GM18909 (cell line): ENCODE data around the gene PHF12.
"Not testable (repeated sequence)": the region's sequence is repeated elsewhere in the genome, so short reads cannot be mapped to it uniquely, and the experiment has no call there.

Experiments
- ATAC-seq: cut with Tn5 transposase; IDR thresholded peaks from one replicate; pipeline ENCODE4 v1.9.1; 2021; ENCODE audit warnings: mild to moderate bottlenecking; ENCODE audit not compliant: unreplicated experiment, poor library complexity

Gene PHF12

DNA sequence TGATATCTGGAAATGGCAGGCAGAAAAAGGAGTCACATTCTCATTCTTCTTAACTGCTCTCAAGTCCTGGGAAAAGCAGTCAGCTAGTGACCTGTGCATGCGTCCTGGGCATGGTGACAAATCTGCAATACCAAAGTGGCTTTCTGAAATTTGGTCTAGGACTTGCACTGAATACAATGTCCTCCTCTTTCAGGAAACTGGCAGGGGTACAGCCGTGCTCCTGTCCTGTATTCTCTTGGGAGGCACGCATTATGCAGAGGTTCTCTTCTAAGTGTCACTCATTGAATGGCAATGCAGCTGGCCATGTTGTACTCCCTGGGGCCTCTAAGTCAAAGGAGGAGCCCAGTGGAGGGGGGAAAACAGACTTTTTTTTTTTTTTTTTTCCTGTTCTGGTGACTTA, 10.6 kb downstream of the PHF12 start:
- ATAC-seq, result no peak

DNA sequence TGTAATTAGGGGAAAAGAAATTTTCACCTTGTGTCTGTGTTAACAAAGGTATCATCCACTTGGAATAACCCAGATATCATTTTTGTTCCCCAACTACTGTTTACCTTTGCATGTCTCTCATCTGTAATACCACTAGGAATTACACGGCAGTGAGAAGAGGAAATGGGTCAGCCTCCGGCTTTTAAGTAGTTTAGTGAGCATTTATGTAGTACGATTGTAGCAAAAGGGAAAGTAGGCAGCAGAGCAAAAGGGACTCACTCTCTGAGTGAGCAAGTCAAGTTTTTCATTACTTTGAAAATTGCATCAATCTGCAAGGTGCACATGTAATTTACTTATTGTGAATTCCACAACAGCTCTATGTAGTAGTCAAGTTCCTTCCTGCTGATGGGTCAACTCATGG, 11.2 kb downstream of the PHF12 start:
- no peak for ATAC-seq

DNA sequence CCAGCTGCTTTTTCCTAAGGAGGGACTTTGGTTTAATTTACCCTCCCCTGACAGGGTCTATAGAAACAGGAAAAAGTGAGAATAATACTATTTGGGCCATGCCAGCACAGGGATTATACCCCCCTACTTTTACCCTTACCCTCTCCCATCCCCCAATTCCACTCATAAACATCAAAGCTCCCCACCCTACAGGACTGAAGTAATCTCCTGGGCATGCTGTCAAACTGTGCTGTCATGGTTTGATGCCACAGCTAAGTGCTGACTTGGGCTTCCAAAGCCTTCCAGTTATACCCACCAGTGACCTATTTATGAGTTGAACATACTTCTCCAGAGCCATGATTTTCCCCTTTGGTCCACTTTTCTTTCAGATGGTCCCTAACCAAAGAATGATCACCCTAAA, 12.8 kb downstream of the PHF12 start:
- ATAC-seq, result no peak

DNA sequence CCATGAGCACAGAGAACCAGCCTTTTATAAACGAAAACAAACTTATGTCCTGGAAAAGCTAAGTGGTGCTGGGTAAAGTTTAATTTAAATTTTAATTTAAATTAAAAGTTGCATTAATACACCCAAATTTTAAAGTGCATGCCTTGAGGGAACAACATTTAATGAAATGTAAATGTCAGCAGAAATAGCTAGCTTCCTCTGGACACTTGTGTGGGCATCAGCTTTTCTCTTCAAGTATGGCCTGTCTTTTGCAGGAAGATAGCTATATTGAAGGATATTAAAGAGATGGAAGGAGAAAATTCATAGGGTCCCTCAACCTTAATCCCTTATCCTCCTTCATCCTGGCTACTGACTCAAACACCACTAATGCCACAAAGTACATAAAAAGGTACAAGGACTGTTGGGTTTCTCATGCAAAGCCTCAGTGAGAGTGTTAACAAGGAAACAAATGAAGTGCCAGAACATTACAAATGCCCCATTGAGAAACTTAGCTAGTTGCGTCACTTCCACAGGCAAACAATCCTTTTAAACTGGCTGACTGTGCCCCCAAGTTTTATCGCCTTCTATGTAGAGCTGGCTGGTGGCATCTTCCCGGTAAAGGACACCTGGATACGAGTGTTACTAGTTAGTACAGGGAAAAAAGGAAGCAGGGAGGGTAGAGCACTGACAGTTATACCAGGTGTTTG, 14.1 kb downstream of the PHF12 start:
- no peak for ATAC-seq

DNA sequence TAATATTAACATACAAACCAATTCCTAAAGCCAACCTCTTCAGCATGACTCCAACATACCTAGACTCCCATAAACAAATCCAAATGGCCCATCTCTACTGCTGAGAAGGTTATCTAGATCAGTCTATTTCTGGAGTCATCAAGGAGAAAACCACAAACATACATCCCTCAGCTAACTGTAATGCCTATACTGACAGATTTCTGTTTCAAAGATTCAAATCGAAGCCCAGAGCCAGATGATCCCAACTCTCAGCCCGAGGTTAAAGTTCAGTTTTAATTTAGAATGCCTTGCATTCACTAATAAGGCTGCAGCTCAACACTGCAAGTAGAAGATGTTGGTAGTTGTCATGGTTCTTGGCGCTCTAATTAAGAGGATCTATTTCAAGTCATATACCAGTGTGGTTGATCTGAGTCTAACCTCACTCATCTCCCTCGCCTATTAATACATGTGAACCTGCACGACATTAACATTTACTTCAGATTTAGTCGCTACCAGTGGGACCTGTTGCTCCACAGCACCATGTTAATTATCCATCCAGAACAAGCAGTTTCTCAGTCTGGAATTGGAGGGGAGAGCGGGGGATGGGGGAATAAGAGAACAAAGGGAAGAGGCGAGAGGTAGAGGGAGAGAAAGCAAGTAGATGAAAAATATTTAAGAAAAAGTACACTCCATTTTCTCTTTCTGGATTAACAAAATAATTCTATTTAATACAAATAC, 15.4 kb downstream of the PHF12 start:
- no peak for ATAC-seq

DNA sequence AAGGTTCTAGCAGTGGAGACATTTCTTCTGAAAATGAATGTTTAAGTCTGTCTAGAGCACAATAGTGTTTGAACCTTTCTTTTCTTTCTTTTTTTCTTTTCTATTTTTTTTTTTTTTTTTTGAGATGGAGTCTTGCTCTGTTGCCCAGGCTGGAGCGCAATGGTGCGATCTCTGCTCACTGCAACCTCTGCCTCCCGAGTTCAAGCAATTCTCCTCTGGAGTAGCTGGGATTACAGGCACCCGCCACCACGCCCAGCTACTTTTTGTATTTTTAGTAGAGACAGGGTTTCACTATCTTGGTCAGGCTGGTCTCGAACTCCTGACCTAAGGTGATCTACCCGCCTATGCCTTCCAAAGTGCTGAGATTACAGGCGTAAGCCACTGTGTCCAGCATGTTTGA, 16.8 kb downstream of the PHF12 start:
- ATAC-seq, result not testable (repeated sequence)

DNA sequence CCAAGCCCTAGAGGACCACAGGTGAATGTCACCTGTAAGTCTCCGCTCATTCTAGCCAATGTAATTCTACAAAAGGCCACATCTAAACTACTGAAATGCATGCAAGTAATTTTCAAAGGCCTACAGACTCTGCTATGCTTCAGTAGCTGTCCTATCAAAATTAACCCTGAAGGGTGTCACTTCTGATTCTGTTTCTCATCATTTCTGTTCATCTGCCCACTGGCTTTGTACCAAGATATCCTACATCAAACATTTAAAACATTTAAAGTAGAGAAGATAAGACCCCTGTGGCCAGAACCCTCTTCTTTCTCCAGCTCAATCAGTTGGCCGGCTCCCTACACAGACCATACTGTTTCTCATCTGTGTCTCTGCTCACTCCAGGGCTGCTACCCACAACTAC, 21.5 kb downstream of the PHF12 start:
- no peak for ATAC-seq

DNA sequence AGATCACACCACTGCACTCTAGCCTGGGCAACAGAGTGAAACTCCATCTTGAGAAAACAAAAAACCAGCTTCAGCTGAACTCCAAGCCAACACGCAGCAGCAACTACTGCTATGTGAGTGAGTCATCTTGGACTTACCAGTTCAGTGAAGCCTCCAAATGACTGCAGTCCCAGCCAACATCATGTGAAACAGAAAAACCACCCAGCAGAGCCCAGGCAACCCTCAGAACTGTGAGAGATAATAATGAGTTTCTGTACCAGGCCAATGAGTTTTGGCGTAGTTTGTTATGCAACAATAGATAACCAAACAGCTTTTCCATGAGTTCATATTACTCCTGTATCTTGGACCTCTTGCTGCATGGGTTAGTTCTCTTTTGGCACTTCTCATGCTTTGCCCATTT, 23.3 kb downstream of the PHF12 start:
- no peak for ATAC-seq

DNA sequence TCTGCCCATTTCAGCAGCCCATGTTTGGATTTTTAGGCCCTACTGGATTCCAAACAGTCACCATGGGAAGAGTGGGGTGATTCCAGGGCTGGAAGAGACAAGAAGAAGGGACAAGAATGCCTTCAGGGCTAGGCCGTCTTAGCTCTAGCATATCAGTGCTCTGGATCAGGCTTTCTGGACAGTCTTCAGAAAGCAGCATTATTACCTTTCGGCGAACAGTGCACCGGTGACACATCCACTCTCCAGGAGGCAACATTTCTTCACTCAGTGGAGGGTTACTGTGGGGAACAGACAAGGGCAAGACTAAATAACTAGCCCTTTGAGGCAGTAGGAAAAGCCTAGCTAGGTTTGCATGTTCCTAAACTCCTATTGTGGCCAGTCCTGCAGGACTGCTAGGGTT, 24.5 kb downstream of the PHF12 start:
- no peak for ATAC-seq

DNA sequence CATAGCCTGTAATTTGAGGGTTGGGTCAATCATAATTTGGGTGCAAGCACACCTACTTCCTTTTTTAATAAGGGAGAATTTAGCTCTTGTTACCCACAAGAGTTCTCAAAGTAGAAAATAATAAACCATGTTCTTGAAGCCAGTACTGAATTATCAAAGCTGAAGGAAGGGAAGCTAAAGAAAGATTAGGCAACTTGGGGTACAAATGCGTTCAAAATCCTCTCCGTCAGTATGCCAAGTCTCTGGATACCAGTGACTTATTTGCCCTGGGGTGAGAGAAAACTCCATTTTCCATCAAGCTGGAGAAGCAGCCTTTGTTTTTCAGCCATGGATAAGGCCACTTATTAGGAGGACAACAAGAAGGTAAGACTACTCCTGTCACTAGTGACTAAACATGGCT, 25.0 kb downstream of the PHF12 start:
- no peak for ATAC-seq

DNA sequence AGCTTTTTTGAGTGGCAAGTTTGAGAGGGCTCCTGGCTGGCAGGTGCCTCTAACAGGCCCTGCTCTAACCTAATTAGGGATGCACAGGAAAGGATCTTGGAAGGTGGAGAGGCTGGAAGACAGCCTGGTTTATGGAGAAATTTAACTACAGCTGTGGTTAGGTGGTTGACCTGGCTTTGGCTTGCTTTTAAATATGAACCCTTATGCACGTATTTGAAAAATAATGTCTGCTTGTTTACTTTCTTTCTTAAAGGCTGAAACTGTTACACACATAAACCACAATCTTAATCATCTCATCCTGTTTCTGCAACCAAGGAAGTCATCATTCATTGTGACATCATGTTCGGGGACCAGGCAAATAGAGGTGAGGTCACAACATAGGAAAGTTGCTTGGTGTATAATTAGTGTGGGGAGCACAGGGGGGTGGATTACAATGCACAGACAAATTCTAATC, 25.4 kb downstream of the PHF12 start:
- no peak for ATAC-seq

DNA sequence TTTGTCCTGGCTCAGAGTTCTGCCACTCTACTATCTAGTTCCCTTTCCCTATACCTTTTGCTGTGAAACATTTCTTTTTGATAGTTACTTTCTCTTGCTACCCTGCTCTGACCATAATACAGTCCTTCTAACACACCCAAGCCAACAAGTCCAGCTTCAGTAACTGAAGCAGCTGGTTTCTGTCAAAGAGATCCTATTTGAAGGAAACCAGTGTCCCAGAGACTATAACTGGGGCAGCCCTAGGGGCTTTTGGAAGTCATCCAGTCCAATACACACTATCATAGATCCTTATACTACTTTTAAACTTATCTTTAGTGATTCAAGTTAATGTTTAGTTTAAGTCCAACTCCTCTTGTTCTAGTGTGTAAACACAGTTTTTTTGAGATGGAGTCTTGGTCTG, 31.1 kb downstream of the PHF12 start:
- ATAC-seq, result no peak

DNA sequence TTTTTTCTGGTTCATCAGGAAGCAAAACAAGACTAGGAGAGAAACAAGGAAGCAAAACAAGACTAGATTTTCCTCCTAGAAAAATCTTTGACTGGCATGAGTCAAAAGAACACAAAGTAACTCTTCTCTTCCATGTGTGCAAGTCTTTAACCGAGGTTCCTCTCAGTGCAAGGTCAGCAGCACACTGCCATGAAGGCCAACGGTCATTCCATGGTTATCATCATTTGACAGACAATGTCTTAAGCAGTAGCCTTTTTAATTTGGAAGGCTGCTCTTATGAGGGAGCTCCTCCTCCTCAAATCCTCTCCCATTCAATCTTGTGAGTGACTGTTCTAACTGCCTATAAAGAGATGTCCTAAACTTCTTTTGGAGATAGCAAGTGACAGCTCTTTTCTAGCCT, 33.0 kb downstream of the PHF12 start:
- no peak for ATAC-seq

DNA sequence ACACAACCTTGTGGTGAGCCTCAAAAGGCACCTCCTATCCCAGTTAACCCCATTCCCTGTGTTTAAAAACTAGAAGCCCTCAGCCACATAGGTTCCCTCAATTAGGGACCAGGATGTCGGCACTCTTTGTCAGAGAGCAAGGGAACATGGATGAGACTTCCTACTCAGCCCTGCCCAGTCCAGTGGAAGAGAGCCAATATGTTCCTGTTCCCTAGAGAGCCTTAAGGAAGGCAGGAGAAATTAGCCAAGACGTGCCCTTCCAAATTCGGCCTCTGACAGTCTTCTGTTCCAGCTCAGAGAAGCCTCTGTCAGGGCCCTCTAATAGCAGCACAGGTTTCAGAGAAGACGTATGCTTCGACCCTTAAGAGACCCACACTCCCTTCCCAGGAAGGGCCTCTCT, 33.9 kb downstream of the PHF12 start:
- no peak for ATAC-seq

DNA sequence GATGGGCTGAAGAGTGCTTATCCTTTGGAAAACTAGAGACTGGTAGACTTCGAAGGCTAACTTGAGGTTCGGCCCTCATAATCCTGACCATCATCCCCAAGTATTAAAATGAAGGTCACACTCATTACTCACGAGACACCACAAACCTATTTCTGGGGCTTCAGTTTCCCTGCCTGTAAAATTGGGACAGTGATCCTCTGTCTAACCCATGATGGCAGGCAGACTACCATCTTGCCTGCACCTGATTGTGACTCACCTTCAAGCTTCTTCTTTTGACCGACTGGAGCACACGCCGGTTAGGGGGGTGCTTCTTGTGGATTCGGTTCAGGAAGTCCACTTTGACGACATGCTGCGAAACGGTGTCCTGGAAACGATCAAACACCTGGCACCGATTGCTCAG, 34.3 kb downstream of the PHF12 start:
- ATAC-seq, result no peak

DNA sequence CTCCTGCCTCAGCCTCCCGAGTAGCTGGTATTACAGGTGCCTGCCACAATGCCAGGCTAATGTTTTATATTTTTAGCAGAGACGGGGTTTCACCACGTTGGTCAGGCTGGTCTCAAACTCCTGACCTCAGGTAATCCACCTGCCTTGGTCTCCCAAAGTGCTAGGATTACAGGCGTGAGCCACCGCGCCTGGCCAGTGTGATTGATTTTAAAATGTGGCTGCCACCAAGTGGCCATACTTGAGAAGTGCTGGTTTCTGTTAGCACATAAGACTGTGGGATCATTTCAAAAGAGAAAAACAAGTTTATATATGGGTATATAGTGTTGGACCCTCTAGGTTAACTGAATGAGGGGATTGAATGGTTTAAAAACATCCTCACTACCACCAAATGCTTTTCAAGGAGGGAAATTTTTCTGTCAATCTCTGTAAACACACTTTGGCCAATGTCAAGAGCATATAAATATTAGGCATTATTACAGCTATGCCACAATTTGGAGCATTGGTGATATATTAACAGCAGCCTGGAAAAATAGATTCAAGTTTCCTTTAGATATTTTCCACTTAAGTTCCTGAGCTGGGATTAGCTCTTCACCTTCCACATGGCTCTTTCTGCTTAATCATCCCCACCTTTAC, 34.9 kb downstream of the PHF12 start:
- ATAC-seq, result no peak

DNA sequence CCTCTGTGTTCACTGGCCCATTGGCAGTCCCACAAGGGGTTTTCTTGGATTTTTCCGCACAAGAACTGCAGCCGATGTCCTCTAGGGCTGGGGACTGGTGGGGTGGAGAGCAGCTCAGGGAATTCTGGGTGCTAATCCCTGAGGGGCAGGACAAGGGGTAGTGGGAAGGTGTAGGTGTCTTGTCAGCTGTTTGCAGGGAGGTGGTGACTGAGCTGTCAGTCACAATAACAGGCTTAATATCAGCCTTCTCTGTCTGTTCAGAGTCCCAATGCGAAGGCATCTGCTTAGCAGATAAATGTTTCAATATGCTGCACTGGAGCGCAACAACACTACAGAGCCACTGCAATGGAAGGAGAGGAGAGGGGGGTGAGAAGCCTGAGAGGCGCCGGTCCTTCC, 38.4 kb downstream of the PHF12 start:
- no peak for ATAC-seq

DNA sequence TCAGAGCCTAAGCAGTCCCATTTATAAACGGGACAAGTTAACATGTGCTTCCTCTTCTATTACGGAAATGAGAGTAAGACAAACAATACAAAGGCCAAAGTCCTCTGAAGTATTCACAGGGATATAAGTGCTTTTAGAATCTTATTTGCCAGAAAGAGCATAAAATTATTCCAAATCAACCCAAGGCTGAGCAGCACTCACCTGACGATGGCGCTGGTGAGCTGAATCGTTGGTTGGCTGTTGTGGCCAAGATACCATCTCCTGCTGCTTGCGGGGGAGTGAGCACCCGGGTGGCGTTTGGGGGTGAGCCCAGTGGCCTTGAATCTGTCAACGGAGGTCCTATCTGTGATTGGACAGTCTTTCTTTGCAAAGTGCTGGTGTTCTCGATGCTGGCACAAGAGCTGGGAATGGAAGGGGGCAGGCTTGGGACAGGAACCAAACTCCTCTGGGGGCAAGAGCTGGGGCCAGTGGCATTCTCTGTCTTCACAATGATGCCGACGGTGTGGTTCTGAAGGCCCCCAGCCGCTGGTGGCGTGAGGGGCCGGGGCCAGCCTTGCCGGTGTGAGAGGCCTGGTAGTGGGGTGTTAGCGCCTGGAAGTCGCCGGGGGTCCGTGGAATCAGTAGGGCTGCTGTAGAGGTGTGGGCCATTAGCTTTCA, 38.9 kb downstream of the PHF12 start:
- ATAC-seq, result no peak

DNA sequence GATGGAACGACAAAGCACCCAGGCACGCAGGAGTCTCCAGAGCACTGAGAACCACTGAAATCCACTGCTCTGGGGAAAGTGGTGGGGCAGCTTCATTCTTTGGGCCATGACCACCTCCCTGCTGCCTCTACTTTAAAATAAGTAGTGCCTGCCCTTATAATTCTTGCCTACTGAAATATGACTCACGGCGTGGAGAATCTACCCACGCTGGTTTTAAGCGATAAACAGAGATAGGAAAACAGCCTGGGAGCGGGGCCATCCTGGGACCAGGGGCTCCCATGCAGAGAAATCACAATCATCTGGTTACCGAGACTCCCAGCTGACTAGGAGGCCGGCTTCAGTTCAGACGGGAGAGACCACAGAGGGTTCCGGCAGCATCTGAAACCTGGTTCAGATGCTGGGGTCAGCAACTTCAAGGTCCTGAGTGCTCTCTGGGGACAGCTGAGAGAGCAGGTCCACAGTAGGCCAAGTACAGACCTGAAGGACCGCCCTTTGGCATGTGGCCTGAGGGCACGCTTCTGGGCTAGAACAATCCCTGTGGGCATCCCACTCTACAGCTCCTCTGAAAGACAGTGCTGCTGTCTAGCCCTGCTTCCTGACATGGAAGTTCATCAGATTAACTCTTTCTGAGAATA, 39.8 kb downstream of the PHF12 start:
- ATAC-seq, result no peak

DNA sequence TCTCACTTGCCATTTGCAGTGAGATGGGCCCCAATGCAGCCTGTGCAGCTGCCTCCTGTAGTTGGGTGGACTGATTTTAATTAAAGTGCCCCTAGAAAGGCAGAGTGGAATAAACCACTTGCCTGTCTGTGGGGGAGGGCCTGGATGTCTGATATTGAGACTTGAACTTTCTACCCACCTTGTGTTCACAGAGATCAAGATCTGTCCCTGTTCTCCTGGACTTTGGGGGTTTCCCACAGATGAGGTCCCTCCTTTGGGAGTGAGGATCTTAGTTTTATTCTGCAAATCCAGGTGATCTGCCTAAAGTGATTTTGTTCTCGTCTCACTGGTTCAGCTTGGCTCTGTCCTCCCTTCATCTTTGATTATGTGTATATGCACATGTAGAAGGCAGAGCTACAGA, 40.8 kb downstream of the PHF12 start:
- ATAC-seq, result no peak
